H1 (cell line): ENCODE measurements around the gene CAPN8. TPM values are rescaled to one million over a fixed set of nuclear protein-coding genes. Genes with fewer than 3 reads are reported as not detected.

Experiments used
- CHD2 ChIP-seq: IDR thresholded peaks from 2 replicates; pipeline ENCODE4 v1.6.1; 2012; ENCODE audit warnings: low read length, improper control_type of control experiment
- CTBP2 ChIP-seq: IDR thresholded peaks from 2 replicates; pipeline ENCODE4 v1.7.0; 2011; ENCODE audit warnings: borderline replicate concordance, mild to moderate bottlenecking, moderate library complexity, mixed read lengths, low read length; ENCODE audit not compliant: insufficient read depth, insufficient read length
- RNF2 ChIP-seq: fragments of 200-900, 300-1000 bp; sonication (generic); IDR thresholded peaks from 2 replicates; pipeline ENCODE4 v1.7.1; 2016; ENCODE audit warnings: borderline replicate concordance, low read depth, mild to moderate bottlenecking, antibody characterized with exemption, low read length; ENCODE audit not compliant: poor library complexity, severe bottlenecking; ENCODE audit errors: missing control alignments
- polyA plus RNA-seq, 7 experiments: library from polyadenylated mRNA; depleted of rRNA in 3 of 7; stranded (reverse) in 5 of 7; unstranded in 2 of 7; fragments of >200 nt in 5 of 7; fragments of 200-250 nt in 2 of 7; gene quantifications; 1 replicate in 5 of 7; 2 replicates in 1 of 7; 4 replicates in 1 of 7; pipeline versions ENCODE4 v1.2.1 to v1.2.3, GENCODE V29; 2011 to 2013; ENCODE audit warnings: missing spikeins in 2 of 7, mixed read lengths in 2 of 7
- total RNA-seq: library from RNA; stranded (reverse); fragmentation: NEBNext Ultra II Directional; extraction: Animal tissue kit (Norgen Biotek cat#: 25700); gene quantifications from 2 replicates; pipeline ENCODE4 v1.2.1, GENCODE V29; 2021

CAPN8 gene
- total and polyA plus RNA-seq, 2 of the 8 experiments (the other 6 are each of a cell fraction or from before 2014, with no cell fraction given): 0.20 to 0.26 TPM

- no peak for TF ChIP-seq RNF2
- no peak for TF ChIP-seq CTBP2
- no peak for TF ChIP-seq CHD2
- TF ChIP-seq, all 59 proteins: peak for 0
Observed at GRCh38 chr1:223713546-223714420, 48.3 kb upstream of the CAPN8 start (continued).
